ENCODE data around the gene RPAP3. TPM values are rescaled to one million over a fixed set of nuclear protein-coding genes. Genes with fewer than 3 reads are reported as not detected.

RPAP3 gene
- total RNA-seq, 1 experiment from 2014 or later = 44.3 TPM

- no peak for TF ChIP-seq TP53 (CRISPR knock-in tag; IDR thresholded peaks at IDR 0.05)
- no peak for TF ChIP-seq NR2C2 (CRISPR knock-in tag; IDR thresholded peaks at IDR 0.05)
- no peak for TF ChIP-seq STAT6 (CRISPR knock-in tag; conservative IDR thresholded peaks at IDR 0.05; ENCODE audit: low read depth)
- TF ChIP-seq ATF1 (CRISPR knock-in tag; IDR thresholded peaks at IDR 0.05) = no peak
- TF ChIP-seq TCF7 (CRISPR knock-in tag; IDR thresholded peaks at IDR 0.05; ENCODE audit: low read depth) = no peak
Observed at GRCh38 chr12:47687636-47688035, 18.2 kb downstream of the RPAP3 start (continued).

- ChIA-PET CTCF (interaction anchor here (1.0 to 1.6 kb wide), 5 partner anchors 34 to 143 kb away, joined by 3 to 17 read pairs (median 5); no protein-coding TSS in a partner anchor), POLR2A (no interaction called here)
- peaks cover 9% of the 10 kb centered on the region for H3K36me3 Mint-ChIP-seq
- H3K27ac Mint-ChIP-seq = no peak overlapping the region
- no peaks in the 10 kb centered on the region for H3K9me3 Mint-ChIP-seq
- H3K27me3 Mint-ChIP-seq (ENCODE audit: low read depth) = no peaks in the 10 kb centered on the region
- ATAC-seq (no peak), DNase-seq (ENCODE audit: low spot score) (no peak)
- TF ChIP-seq CTCF (IDR thresholded peaks at IDR 0.05) (0 out of 2 replicates have a peak, but pooled peaks have one; percentile 22), NFE2L1 (CRISPR knock-in tag; IDR thresholded peaks at IDR 0.05) (no peak)
- 0 out of 2 replicates have a peak, but pooled peaks cover 4% of the 10 kb centered on the region for H3K4me1 Mint-ChIP-seq
- H3K4me3 Mint-ChIP-seq = no peak overlapping the region
Observed at GRCh38 chr12:47686645-47687240, 19.1 kb downstream of the RPAP3 start.

GRCh38 chr12:47679785-47680184 lies 26.0 kb downstream of the RPAP3 start:
- Mint-ChIP-seq H3K27ac (no peak overlapping the region), H3K27me3 (ENCODE audit: low read depth) (no peaks in the 10 kb centered on the region), H3K4me1 (peaks cover 4% of the 10 kb centered on the region; the same call in 1 of the 2 replicates), H3K9me3 (no peaks in the 10 kb centered on the region), H3K4me3 (no peak overlapping the region), H3K36me3 (peaks cover 46% of the 10 kb centered on the region)
- CTCF ChIA-PET = interaction anchor here (1.7 kb wide), 1 partner anchor 28 kb away, joined by 3 read pairs; no protein-coding TSS in a partner anchor
- DNase-seq (ENCODE audit: low spot score) = no peak
- no peak for TF ChIP-seq USF2 (CRISPR knock-in tag; IDR thresholded peaks at IDR 0.05)
- no peak for TF ChIP-seq FOXJ3 (CRISPR knock-in tag; IDR thresholded peaks at IDR 0.05; ENCODE audit: borderline replicate concordance)
- no peak for TF ChIP-seq JAZF1 (CRISPR knock-in tag; IDR thresholded peaks at IDR 0.05)
- TF ChIP-seq NR2C2 (CRISPR knock-in tag; IDR thresholded peaks at IDR 0.05) = no peak
- no peak for TF ChIP-seq MAX (CRISPR knock-in tag; IDR thresholded peaks at IDR 0.05)
- no peak for TF ChIP-seq STAT6 (CRISPR knock-in tag; conservative IDR thresholded peaks at IDR 0.05; ENCODE audit: low read depth)
- no peak for TF ChIP-seq ELF4 (CRISPR knock-in tag; IDR thresholded peaks at IDR 0.05; ENCODE audit: low read depth)
- no peak for ATAC-seq
- POLR2A ChIA-PET = no interaction called here
